ENCODE data around the gene SPINK6.

Gene SPINK6

GRCh38 chr5:148237785-148238417, 35.1 kb downstream of the SPINK6 start:
- TF ChIP-seq ZBTB7A (IDR thresholded peaks at IDR 0.05; ENCODE audit: low read depth) (no peak), REST (IDR thresholded peaks at IDR 0.05; ENCODE audit: low read depth) (no peak), EP300 (IDR thresholded peaks at IDR 0.05; ENCODE audit: borderline replicate concordance) (no peak), TEAD4 (IDR thresholded peaks at IDR 0.05) (no peak), CREB1 (IDR thresholded peaks at IDR 0.05; ENCODE audit: low read depth) (no peak), TAF1 (IDR thresholded peaks at IDR 0.05; ENCODE audit: low read depth) (no peak), FOXM1 (IDR thresholded peaks at IDR 0.05; ENCODE audit: borderline replicate concordance, low read depth) (no peak), CEBPB (IDR thresholded peaks at IDR 0.05) (no peak), NFIC (IDR thresholded peaks at IDR 0.05) (no peak), EGR1 (IDR thresholded peaks at IDR 0.05) (no peak)
- TF ChIP-seq, protein P1, sequence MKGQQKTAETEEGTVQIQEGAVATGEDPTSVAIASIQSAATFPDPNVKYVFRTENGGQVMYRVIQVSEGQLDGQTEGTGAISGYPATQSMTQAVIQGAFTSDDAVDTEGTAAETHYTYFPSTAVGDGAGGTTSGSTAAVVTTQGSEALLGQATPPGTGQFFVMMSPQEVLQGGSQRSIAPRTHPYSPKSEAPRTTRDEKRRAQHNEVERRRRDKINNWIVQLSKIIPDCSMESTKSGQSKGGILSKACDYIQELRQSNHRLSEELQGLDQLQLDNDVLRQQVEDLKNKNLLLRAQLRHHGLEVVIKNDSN (IDR thresholded peaks at IDR 0.05): no peak

- TF ChIP-seq NFIC (IDR thresholded peaks at IDR 0.05) (no peak), EGR1 (IDR thresholded peaks at IDR 0.05) (no peak), EP300 (IDR thresholded peaks at IDR 0.05; ENCODE audit: borderline replicate concordance) (no peak), RAD21 (IDR thresholded peaks at IDR 0.05; ENCODE audit: low read depth) (no peak), TCF12 (IDR thresholded peaks at IDR 0.05; ENCODE audit: low read depth) (no peak), TAF1 (IDR thresholded peaks at IDR 0.05; ENCODE audit: low read depth) (no peak), CREB1 (IDR thresholded peaks at IDR 0.05; ENCODE audit: low read depth) (no peak), CEBPB (IDR thresholded peaks at IDR 0.05) (no peak), ZBTB7A (IDR thresholded peaks at IDR 0.05; ENCODE audit: low read depth) (no peak), TEAD4 (IDR thresholded peaks at IDR 0.05) (no peak), REST (IDR thresholded peaks at IDR 0.05; ENCODE audit: low read depth) (no peak), YY1 (IDR thresholded peaks at IDR 0.05; ENCODE audit: low read depth) (no peak), FOXM1 (IDR thresholded peaks at IDR 0.05; ENCODE audit: borderline replicate concordance, low read depth) (no peak), MAX (IDR thresholded peaks at IDR 0.05) (no peak)
- TF ChIP-seq, protein P1 (IDR thresholded peaks at IDR 0.05): no peak
Measured at GRCh38 chr5:148238418-148238794, 35.6 kb downstream of the SPINK6 start, which contains the start of gene MARCOL. TSS of gene MARCOL (plus strand) at chr5:148238525. CDS start at chr5:148238598, 73 bp downstream.

DNA sequence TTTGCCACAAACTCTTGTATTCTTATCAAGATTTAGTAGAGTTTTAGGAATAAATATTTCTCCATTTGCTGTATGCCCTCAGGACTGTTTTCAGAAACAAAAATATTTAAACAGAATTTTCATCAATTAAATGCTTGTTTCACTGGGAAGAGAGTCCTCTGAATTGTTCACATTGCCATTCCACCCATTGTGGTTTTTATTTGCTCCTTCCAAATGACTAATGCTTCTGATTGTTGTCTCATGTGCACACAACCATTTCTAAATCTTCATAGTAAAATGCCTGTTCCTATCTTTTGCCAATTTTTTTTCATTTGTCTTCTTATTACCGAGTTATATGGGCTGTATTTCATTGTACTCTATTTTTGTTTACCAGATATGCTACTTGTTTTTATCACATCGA, 46.1 kb downstream of the SPINK6 start:
- TF ChIP-seq REST (IDR thresholded peaks at IDR 0.05; ENCODE audit: low read depth) (no peak), NFIC (IDR thresholded peaks at IDR 0.05) (no peak), FOXM1 (IDR thresholded peaks at IDR 0.05; ENCODE audit: borderline replicate concordance, low read depth) (no peak), TCF12 (IDR thresholded peaks at IDR 0.05; ENCODE audit: low read depth) (no peak), TEAD4 (IDR thresholded peaks at IDR 0.05) (no peak), RAD21 (IDR thresholded peaks at IDR 0.05; ENCODE audit: low read depth) (no peak), CREB1 (IDR thresholded peaks at IDR 0.05; ENCODE audit: low read depth) (no peak), YY1 (IDR thresholded peaks at IDR 0.05; ENCODE audit: low read depth) (no peak), MAX (IDR thresholded peaks at IDR 0.05) (no peak), ZBTB7A (IDR thresholded peaks at IDR 0.05; ENCODE audit: low read depth) (no peak), EGR1 (IDR thresholded peaks at IDR 0.05) (no peak), EP300 (IDR thresholded peaks at IDR 0.05; ENCODE audit: borderline replicate concordance) (no peak), CEBPB (IDR thresholded peaks at IDR 0.05) (no peak), TAF1 (IDR thresholded peaks at IDR 0.05; ENCODE audit: low read depth) (no peak)
- TF ChIP-seq, protein P1 (IDR thresholded peaks at IDR 0.05): no peak

Measured in Ishikawa (cell line).